ENCODE data around the gene RNF126. TPM values are rescaled to one million over a fixed set of nuclear protein-coding genes. Genes with fewer than 3 reads are reported as not detected.
"Not testable (repeated sequence)": the region's sequence is repeated elsewhere in the genome, so short reads cannot be mapped to it uniquely, and the experiment has no call there.

The RNF126 gene
- total RNA-seq, 2 experiments from 2014 or later: 71.3 to 78.4 TPM

DNA sequence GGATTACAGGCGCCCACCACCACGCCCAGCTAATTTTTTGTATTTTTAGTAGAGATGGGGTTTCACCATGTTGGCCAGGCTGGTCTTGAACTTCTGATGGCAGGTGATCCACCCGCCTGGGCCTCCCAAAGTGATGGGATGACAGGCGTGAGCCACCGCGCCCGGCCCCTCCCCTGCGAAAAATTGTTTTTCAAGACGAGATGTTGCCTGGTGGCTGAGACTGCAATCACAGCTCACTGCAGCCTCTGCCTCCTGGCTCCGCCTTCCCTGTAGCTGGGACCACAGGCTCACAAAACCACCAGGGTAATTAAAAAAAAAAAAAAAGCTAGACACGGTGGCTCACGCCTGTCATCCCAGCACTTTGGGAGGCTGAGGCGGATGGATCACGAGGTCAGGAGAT lies 36.9 kb upstream of the RNF126 start:
- DNase-seq; ATAC-seq; H3K27me3 Mint-ChIP-seq (ENCODE audit: low read depth); H3K27ac Mint-ChIP-seq; H3K9me3 Mint-ChIP-seq (ENCODE audit: insufficient read depth); H3K36me3 Mint-ChIP-seq (ENCODE audit: low read depth); H3K4me3 Mint-ChIP-seq; POLR2A ChIA-PET: not testable (repeated sequence)
- peaks cover 19% of the 10 kb centered on the region for H3K4me1 Mint-ChIP-seq (ENCODE audit: low read depth)
- CTCF ChIA-PET: interaction anchor here (0.8 kb wide), 1 partner anchor 34 kb away, joined by 4 read pairs; no protein-coding TSS in a partner anchor

- POLR2A ChIA-PET; ATAC-seq; DNase-seq; H3K4me3 Mint-ChIP-seq; H3K27ac Mint-ChIP-seq; CTCF ChIA-PET; H3K9me3 Mint-ChIP-seq (ENCODE audit: insufficient read depth); H3K36me3 Mint-ChIP-seq (ENCODE audit: low read depth): not testable (repeated sequence)
- peaks cover 13% of the 10 kb centered on the region for H3K27me3 Mint-ChIP-seq (ENCODE audit: low read depth)
- H3K4me1 Mint-ChIP-seq (ENCODE audit: low read depth): peaks cover 18% of the 10 kb centered on the region
Measured at GRCh38 chr19:698529-698928, 35.5 kb upstream of the RNF126 start.

DNA sequence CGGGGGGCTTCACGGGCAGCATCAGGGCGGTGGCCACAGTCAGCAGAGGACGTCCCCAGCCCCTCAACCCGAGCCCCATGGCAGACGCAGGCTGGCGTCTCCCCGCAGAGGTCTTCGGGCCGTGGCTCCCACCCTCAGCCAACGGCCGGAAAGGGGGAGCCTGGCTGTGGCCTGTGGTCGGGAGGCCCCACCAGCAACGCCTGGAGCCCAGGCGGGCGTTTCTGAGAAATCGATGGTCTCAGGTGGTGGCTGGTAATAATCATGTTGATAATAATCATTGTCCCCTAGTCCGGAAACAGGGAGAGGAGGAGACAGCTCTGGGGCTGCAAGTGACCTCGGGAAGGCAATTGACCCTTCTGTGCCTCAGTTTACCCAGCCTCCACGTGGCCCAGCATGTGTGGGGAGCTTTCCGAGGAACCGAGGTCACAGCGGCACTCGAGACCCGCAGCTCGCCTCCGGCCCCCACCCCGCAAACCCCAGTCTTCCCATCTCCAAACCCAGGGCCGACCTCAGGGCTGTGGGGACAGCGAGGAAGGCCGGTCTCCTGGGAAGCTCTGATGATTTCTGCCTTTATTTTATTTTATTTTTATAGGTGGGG lies 32.4 kb upstream of the RNF126 start, which contains the start of gene PRSS57:
Gene PRSS57, minus strand, starts transcription at position 101 of the 598 bp plus-strand sequence. Its CDS starts 22 bp downstream, at position 79.
- CTCF ChIA-PET: no interaction called here
- no peak for DNase-seq
- POLR2A ChIA-PET: no interaction called here
- peaks cover 12% of the 10 kb centered on the region for H3K4me1 Mint-ChIP-seq (ENCODE audit: low read depth)
- H3K27ac Mint-ChIP-seq: no peak within 1 kb of the TSS
- ATAC-seq: peak; percentile 44
- H3K27me3 Mint-ChIP-seq (ENCODE audit: low read depth): peaks cover 10% of the 10 kb centered on the region
- no peaks in the 10 kb centered on the region for H3K9me3 Mint-ChIP-seq (ENCODE audit: insufficient read depth)
- no peaks in the 10 kb centered on the region for H3K36me3 Mint-ChIP-seq (ENCODE audit: low read depth)
- no peak within 1 kb of the TSS for H3K4me3 Mint-ChIP-seq

DNA sequence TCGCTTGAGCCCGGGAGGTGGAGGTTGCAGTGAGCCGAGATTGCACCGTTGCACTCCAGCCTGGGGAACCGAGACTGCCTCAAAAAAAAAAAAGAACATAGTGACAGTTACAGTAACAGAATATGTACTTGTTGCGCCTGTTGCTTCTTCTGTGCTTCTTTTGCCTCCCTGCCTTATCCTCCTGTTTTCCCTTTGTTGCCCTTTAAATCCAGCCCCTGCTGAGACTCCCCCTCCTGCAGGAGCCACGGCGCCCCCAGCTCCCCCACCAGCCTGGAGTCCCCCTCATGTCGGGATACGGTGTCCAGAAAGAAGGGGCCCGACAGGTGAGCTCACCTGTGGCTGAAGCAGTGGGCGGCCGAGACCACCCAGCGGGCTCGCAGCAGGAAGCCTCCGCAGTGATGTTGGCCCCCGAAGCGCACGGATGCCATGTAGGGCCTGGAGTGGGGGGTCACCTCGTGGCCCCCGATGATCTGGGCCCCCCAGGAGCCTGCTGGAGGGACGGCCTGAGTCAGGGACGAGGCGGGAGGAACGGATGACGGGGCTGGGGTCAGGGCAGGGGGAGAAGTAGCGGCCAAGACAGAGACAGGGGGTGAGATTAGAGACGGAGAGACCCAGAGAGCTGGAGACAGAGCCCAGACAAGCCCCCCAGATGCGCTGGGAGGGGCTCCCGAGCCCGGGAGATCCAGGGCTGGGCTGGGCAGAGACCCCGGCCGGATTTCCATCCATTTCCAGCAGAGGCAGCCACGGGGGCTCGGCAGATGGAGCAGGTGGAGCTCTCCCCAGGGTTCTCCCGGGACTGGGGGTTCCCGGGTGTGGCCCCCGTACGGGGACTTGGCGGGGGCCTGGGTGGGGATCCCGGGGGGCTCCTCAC lies 31.7 kb upstream of the RNF126 start:
- POLR2A ChIA-PET: no interaction called here
- Mint-ChIP-seq H3K4me1 (ENCODE audit: low read depth) (peaks cover 12% of the 10 kb centered on the region), H3K36me3 (ENCODE audit: low read depth) (no peaks in the 10 kb centered on the region), H3K27ac (no peak overlapping the region), H3K4me3 (no peak overlapping the region), H3K27me3 (ENCODE audit: low read depth) (peaks cover 10% of the 10 kb centered on the region), H3K9me3 (ENCODE audit: insufficient read depth) (no peaks in the 10 kb centered on the region)
- peak; percentile 27 for ATAC-seq
- CTCF ChIA-PET: no interaction called here
- no peak for DNase-seq

DNA sequence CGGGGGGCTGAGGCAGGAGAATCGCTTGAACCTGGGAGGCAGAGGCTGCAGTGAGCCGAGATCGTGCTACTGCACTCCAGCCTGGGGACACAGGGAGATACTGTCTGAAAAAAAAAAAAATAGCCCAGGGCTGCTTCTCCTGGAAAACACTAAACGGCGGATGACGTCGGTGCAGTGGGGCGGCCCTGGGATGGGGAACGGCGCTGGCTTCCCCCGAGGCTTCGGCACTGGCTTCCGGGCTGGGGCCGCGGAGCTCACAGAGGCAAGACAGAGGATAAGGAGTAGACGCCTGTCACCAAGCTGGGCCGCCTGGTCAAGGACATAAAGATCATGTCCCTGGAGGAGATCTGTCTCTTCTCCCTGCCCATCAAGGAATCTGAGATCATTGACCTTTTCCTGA lies 27.2 kb upstream of the RNF126 start:
- H3K27ac Mint-ChIP-seq: no peak overlapping the region
- ATAC-seq (no peak), DNase-seq (no peak)
- H3K4me1 Mint-ChIP-seq (ENCODE audit: low read depth): peaks cover 5% of the 10 kb centered on the region
- peaks cover 7% of the 10 kb centered on the region for H3K27me3 Mint-ChIP-seq (ENCODE audit: low read depth)
- H3K9me3 Mint-ChIP-seq (ENCODE audit: insufficient read depth): no peaks in the 10 kb centered on the region
- no peaks in the 10 kb centered on the region for H3K36me3 Mint-ChIP-seq (ENCODE audit: low read depth)
- POLR2A ChIA-PET: no interaction called here
- CTCF ChIA-PET: no interaction called here
- no peak overlapping the region for H3K4me3 Mint-ChIP-seq

DNA sequence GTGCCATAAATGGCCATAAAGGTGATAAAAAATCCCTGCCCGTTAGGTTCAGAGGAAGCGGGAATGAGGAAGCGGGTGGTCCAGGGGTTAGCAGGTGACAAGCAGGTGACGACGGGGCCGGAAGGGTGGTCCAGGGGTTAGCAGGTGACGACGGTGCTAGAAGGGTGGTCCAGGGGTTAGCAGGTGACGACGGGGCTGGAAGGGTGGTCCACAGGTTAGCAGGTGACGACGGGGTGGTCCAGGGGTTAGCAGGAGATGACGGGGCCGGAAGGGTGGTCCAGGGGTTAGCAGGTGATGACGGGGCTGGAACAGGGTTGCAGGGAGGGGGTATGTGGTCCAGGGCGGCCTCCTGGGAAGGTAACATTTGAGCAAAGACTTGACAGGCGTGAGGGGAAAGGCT lies 26.0 kb upstream of the RNF126 start:
- CTCF ChIA-PET: no interaction called here
- no peak overlapping the region for H3K4me3 Mint-ChIP-seq
- H3K27me3 Mint-ChIP-seq (ENCODE audit: low read depth): no peaks in the 10 kb centered on the region
- POLR2A ChIA-PET: no interaction called here
- no peaks in the 10 kb centered on the region for H3K9me3 Mint-ChIP-seq (ENCODE audit: insufficient read depth)
- H3K4me1 Mint-ChIP-seq (ENCODE audit: low read depth): no peaks in the 10 kb centered on the region
- no peak for ATAC-seq
- DNase-seq: no peak
- no peak overlapping the region for H3K27ac Mint-ChIP-seq
- H3K36me3 Mint-ChIP-seq (ENCODE audit: low read depth): no peaks in the 10 kb centered on the region

GRCh38 chr19:688214-688613 lies 25.2 kb upstream of the RNF126 start:
- Mint-ChIP-seq H3K4me1 (ENCODE audit: low read depth) (no peaks in the 10 kb centered on the region), H3K27ac (no peak overlapping the region), H3K4me3 (no peak overlapping the region), H3K27me3 (ENCODE audit: low read depth) (no peaks in the 10 kb centered on the region), H3K9me3 (ENCODE audit: insufficient read depth) (no peaks in the 10 kb centered on the region), H3K36me3 (ENCODE audit: low read depth) (no peaks in the 10 kb centered on the region)
- ChIA-PET POLR2A (no interaction called here), CTCF (no interaction called here)
- DNase-seq (no peak), ATAC-seq (no peak)

- POLR2A ChIA-PET: interaction anchor here (0.6 kb wide), 1 partner anchor 9 kb away, joined by 4 read pairs; no protein-coding TSS in a partner anchor
- H3K9me3 Mint-ChIP-seq (ENCODE audit: insufficient read depth): no peaks in the 10 kb centered on the region
- CTCF ChIA-PET: no interaction called here
- no peak overlapping the region for H3K27ac Mint-ChIP-seq
- no peaks in the 10 kb centered on the region for H3K27me3 Mint-ChIP-seq (ENCODE audit: low read depth)
- no peaks in the 10 kb centered on the region for H3K36me3 Mint-ChIP-seq (ENCODE audit: low read depth)
- H3K4me3 Mint-ChIP-seq: no peak overlapping the region
- ATAC-seq (no peak), DNase-seq (no peak)
- H3K4me1 Mint-ChIP-seq (ENCODE audit: low read depth): no peaks in the 10 kb centered on the region
Measured at GRCh38 chr19:687569-688166, 24.7 kb upstream of the RNF126 start.

- Mint-ChIP-seq H3K4me1 (ENCODE audit: low read depth) (no peaks in the 10 kb centered on the region), H3K27ac (no peak overlapping the region), H3K9me3 (ENCODE audit: insufficient read depth) (no peaks in the 10 kb centered on the region), H3K4me3 (no peak overlapping the region), H3K36me3 (ENCODE audit: low read depth) (no peaks in the 10 kb centered on the region), H3K27me3 (ENCODE audit: low read depth) (no peaks in the 10 kb centered on the region)
- ATAC-seq (no peak), DNase-seq (no peak)
- CTCF ChIA-PET: no interaction called here
- POLR2A ChIA-PET: no interaction called here
Measured at GRCh38 chr19:686589-687297, 23.7 kb upstream of the RNF126 start.

DNA sequence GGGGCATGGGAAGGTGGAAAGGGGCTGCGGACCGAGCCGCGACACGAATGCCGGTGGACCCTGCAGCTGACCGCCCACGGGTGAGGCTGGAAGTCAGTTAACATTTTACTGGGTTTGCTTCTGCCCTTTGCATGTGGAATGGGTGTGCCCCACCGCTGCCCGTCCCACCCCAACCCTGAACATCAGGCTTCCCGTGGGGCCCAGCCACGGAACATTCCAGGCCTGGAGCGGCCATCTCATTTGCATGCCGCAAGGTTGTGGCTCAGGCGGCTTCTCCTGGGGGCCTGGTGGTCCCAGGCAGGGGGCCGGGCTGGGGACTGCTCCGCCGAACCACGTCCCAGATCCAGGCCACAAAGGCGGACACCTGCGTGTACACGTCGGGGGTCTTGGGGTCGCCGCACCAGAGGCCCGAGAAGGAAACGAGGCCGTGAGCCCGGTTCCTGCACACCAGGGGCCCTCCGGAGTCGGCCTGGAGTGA lies 22.5 kb upstream of the RNF126 start:
- no peak for DNase-seq
- Mint-ChIP-seq H3K27ac (no peak overlapping the region), H3K36me3 (ENCODE audit: low read depth) (no peaks in the 10 kb centered on the region), H3K27me3 (ENCODE audit: low read depth) (no peaks in the 10 kb centered on the region), H3K4me3 (no peak overlapping the region), H3K9me3 (ENCODE audit: insufficient read depth) (no peaks in the 10 kb centered on the region), H3K4me1 (ENCODE audit: low read depth) (peaks cover 6% of the 10 kb centered on the region)
- ChIA-PET CTCF (no interaction called here), POLR2A (no interaction called here)
- ATAC-seq: no peak

DNA sequence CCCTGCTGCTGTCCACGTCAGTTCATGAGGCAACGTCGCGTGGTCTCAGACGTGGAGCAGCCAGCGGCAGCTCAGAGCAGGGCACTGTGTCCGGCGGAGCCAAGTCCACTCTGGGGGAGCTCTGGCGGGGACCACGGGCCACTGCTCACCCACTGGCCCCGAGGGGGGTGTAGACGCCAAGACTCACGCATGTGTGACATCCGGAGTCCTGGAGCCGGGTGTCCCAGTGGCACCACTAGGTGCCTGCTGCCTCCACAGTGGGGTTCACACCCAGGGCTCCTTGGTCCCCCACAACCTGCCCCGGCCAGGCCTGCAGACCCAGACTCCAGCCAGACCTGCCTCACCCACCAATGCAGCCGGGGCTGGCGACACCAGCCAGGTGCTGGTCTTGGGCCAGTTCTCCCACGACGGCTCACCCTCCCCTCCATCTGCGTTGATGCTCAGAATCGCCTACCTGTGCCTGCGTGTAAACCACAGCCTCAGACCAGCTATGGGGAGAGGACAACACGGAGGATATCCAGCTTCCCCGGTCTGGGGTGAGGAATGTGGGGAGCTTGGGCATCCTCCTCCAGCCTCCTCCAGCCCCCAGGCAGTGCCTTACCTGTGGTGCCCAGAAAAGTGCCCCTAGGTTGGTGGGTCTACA lies 19.8 kb upstream of the RNF126 start:
- peaks cover 9% of the 10 kb centered on the region for H3K4me1 Mint-ChIP-seq (ENCODE audit: low read depth)
- H3K4me3 Mint-ChIP-seq: no peak overlapping the region
- no peaks in the 10 kb centered on the region for H3K36me3 Mint-ChIP-seq (ENCODE audit: low read depth)
- no peak for DNase-seq
- ATAC-seq: no peak
- H3K27ac Mint-ChIP-seq: no peak overlapping the region
- no peaks in the 10 kb centered on the region for H3K27me3 Mint-ChIP-seq (ENCODE audit: low read depth)
- POLR2A ChIA-PET: no interaction called here
- no peaks in the 10 kb centered on the region for H3K9me3 Mint-ChIP-seq (ENCODE audit: insufficient read depth)
- CTCF ChIA-PET: no interaction called here

Measured in activated CD8-positive, alpha-beta T cell treated with anti-CD3 and anti-CD28 coated beads, Interleukin-2, amount 10 ng/mL, durations not matched to agents 7 days and 5 days (primary cell).